Middle frontal gyrus (tissue), 1 donor: ENCODE measurements around the gene RNF40.
A peak's percentile ranks its signal among the peaks of the same experiment; 100 is the strongest.

Source experiments
- DNase-seq: peaks from one replicate; pipeline ENCODE4 v3.0.0-alpha.2; 2015; ENCODE audit warnings: low spot score; ENCODE audit errors: extremely low spot score

The RNF40 gene

GRCh38 chr16:30761427-30761927, 645 bp upstream of the RNF40 start:
- no peak for DNase-seq

- no peak for DNase-seq
These were observed 1.0 kb downstream of the RNF40 start for GRCh38 chr16:30762991-30763725.

- DNase-seq = no peak
These were observed 2.0 kb downstream of the RNF40 start for GRCh38 chr16:30764086-30764485.

GRCh38 chr16:30764816-30765465, 2.8 kb downstream of the RNF40 start:
- no peak for DNase-seq

- DNase-seq = no peak
These were observed 4.2 kb downstream of the RNF40 start for GRCh38 chr16:30766206-30766932.

GRCh38 chr16:30766933-30767284, 4.8 kb downstream of the RNF40 start:
- no peak for DNase-seq

- no peak for DNase-seq
These were observed 5.8 kb downstream of the RNF40 start for GRCh38 chr16:30767767-30768465.

GRCh38 chr16:30768583-30769181, 6.6 kb downstream of the RNF40 start:
- DNase-seq = no peak

- DNase-seq = no peak
These were observed 7.4 kb downstream of the RNF40 start for GRCh38 chr16:30769379-30770089.

GRCh38 chr16:30771726-30772125, 9.6 kb downstream of the RNF40 start:
- DNase-seq = no peak

- no peak for DNase-seq
These were observed 11.7 kb downstream of the RNF40 start for GRCh38 chr16:30773826-30774225.

GRCh38 chr16:30774367-30775130, 12.4 kb downstream of the RNF40 start:
- DNase-seq = no peak

GRCh38 chr16:30775131-30775391, 12.9 kb downstream of the RNF40 start:
- DNase-seq = no peak

- peak; percentile 74 for DNase-seq
These were observed 13.5 kb downstream of the RNF40 start for GRCh38 chr16:30775392-30776188.

- no peak for DNase-seq
These were observed 15.6 kb downstream of the RNF40 start for GRCh38 chr16:30777591-30778297.

GRCh38 chr16:30778549-30779244, 16.6 kb downstream of the RNF40 start:
- DNase-seq = no peak

- no peak for DNase-seq
These were observed 17.5 kb downstream of the RNF40 start for GRCh38 chr16:30779596-30779995.

GRCh38 chr16:30780021-30780420, 17.9 kb downstream of the RNF40 start:
- no peak for DNase-seq
